ENCODE measurements around the gene REP15.

REP15 gene

DNA sequence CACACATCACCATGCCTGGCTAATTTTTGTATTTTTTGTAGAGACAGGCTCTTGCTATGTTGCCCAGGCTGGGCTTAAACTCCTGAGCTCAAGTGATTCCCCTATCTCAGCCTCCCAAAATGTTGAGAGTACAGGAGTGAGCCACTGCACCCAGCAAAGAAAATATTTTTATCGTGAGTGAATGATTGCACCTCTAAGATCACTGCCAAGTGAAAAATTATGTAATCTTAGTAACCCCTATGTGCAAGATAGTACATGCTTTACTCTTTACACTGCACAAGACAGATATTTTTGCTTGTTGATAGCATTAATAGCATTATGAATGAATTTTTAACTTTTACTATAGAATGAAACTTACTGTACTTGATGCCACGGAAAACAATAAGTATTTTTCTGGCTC lies 11.0 kb downstream of the REP15 start:
- Histone ChIP-seq H3K4me1 (peaks cover 4% of the 10 kb centered on the region), H3K9me3 (ENCODE audit: control insufficient read depth, low read length) (no peaks in the 10 kb centered on the region), H3K4me2 (ENCODE audit: low read length) (no peak overlapping the region), H2AFZ (no peak overlapping the region), H3K79me2 (peaks cover 20% of the 10 kb centered on the region), H3K4me3 (ENCODE audit: low read depth, low read length) (no peak overlapping the region), H3K27me3 (ENCODE audit: control insufficient read depth, insufficient read depth, low read length) (no peaks in the 10 kb centered on the region), H3K36me3 (ENCODE audit: control insufficient read depth, insufficient read depth, low read length) (no peaks in the 10 kb centered on the region), H3K27ac (no peak overlapping the region), H3K9ac (no peak overlapping the region)
- no peak for TF ChIP-seq CTCF (IDR thresholded peaks at IDR 0.05)

- Histone ChIP-seq H3K36me3 (ENCODE audit: control insufficient read depth, insufficient read depth, low read length) (no peaks in the 10 kb centered on the region), H3K4me3 (ENCODE audit: low read depth, low read length) (no peak overlapping the region), H3K79me2 (peaks cover 23% of the 10 kb centered on the region), H3K27ac (no peak overlapping the region), H3K9me3 (ENCODE audit: control insufficient read depth, low read length) (no peaks in the 10 kb centered on the region), H3K4me1 (peaks cover 7% of the 10 kb centered on the region), H3K27me3 (ENCODE audit: control insufficient read depth, insufficient read depth, low read length) (no peaks in the 10 kb centered on the region), H3K9ac (no peak overlapping the region), H2AFZ (peak overlapping the region; percentile 97), H3K4me2 (ENCODE audit: low read length) (peak overlapping the region; percentile 83)
- no peak for TF ChIP-seq CTCF (IDR thresholded peaks at IDR 0.05)
These were observed 13.1 kb downstream of the REP15 start for GRCh38 chr12:27709212-27709931.

- TF ChIP-seq CTCF (IDR thresholded peaks at IDR 0.05): no peak
- H3K9ac ChIP-seq: peak overlapping the region; percentile 89
- no peaks in the 10 kb centered on the region for H3K9me3 ChIP-seq (ENCODE audit: control insufficient read depth, low read length)
- peak overlapping the region; percentile 72 for H3K27ac ChIP-seq
- H3K36me3 ChIP-seq (ENCODE audit: control insufficient read depth, insufficient read depth, low read length): no peaks in the 10 kb centered on the region
- peak overlapping the region; percentile 90 for H3K4me3 ChIP-seq (ENCODE audit: low read depth, low read length)
- H3K27me3 ChIP-seq (ENCODE audit: control insufficient read depth, insufficient read depth, low read length): no peaks in the 10 kb centered on the region
- peaks cover 23% of the 10 kb centered on the region for H3K79me2 ChIP-seq
- H3K4me1 ChIP-seq: peaks cover 7% of the 10 kb centered on the region
- H3K4me2 ChIP-seq (ENCODE audit: low read length): peak overlapping the region; percentile 83
- peak overlapping the region; percentile 97 for H2AFZ ChIP-seq
These were observed 13.8 kb downstream of the REP15 start for GRCh38 chr12:27709932-27710591.

DNA sequence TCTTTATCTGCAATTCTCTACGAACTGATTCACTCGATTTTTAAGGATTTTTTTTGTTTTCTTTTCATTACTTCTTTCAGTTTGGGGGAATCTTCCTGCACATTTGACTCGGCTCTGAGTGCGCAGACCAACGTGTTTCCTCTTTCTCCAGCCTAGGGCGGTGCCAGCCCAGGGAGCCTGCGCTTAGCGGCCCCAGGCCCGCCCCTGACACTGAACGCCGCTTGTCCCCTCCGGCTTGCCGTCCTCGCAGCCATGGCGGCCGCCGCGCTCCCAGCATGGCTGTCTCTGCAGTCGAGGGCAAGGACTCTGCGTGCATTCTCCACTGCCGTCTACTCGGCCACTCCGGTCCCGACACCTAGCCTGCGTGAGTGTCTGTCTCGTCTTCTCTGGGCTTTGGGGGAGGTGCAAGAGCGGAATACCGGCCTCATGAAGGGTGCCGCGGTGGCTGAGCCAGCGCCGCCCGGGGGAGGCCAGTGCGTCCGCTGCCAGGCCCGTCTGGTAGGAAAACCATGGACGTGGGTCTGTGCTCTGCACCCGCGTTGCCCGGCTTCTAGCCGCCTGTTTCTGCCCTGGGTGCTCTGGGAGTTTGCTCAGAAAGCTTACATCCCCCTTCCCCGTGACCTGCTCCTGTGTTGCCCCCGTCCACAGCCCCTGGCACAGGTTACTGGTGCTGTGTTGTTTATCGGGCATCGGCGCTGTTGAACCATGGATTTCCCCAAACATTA lies 14.5 kb downstream of the REP15 start, which contains the start of gene MRPS35:
Gene MRPS35 (plus strand): TSS at position 241 of the 725 bp plus-strand sequence. CDS start 12 bp downstream, at position 253.
- H2AFZ ChIP-seq: peak within 1 kb of the TSS; percentile 97
- peaks cover 25% of the 10 kb centered on the region for H3K79me2 ChIP-seq
- H3K27me3 ChIP-seq (ENCODE audit: control insufficient read depth, insufficient read depth, low read length): no peaks in the 10 kb centered on the region
- no peaks in the 10 kb centered on the region for H3K36me3 ChIP-seq (ENCODE audit: control insufficient read depth, insufficient read depth, low read length)
- H3K9me3 ChIP-seq (ENCODE audit: control insufficient read depth, low read length): no peaks in the 10 kb centered on the region
- peaks cover 7% of the 10 kb centered on the region for H3K4me1 ChIP-seq
- H3K4me2 ChIP-seq (ENCODE audit: low read length): peak within 1 kb of the TSS; percentile 83
- peak within 1 kb of the TSS; percentile 90 for H3K4me3 ChIP-seq (ENCODE audit: low read depth, low read length)
- peak; percentile 4 for TF ChIP-seq CTCF (IDR thresholded peaks at IDR 0.05)
- H3K9ac ChIP-seq: peak within 1 kb of the TSS; percentile 89
- peak within 1 kb of the TSS; percentile 72 for H3K27ac ChIP-seq

All from parathyroid adenoma (tissue), 2 donors.